HT-29 (cell line): ENCODE data around the gene SYT1. TPM values are rescaled to one million over a fixed set of nuclear protein-coding genes. Genes with fewer than 3 reads are reported as not detected.

Source experiments
- DNase-seq: peaks from one replicate; pipeline ENCODE4 v3.0.0-alpha.2; 2015; ENCODE audit warnings: low spot score
- total RNA-seq: library from RNA; depleted of rRNA; stranded (reverse); fragments of >200 nt; shearing (Covaris generic); gene quantifications from 2 replicates; pipeline ENCODE4 v1.2.3, GENCODE V29; 2014

SYT1 gene
- total RNA-seq, 1 experiment from 2014 or later, result not detected

DNA sequence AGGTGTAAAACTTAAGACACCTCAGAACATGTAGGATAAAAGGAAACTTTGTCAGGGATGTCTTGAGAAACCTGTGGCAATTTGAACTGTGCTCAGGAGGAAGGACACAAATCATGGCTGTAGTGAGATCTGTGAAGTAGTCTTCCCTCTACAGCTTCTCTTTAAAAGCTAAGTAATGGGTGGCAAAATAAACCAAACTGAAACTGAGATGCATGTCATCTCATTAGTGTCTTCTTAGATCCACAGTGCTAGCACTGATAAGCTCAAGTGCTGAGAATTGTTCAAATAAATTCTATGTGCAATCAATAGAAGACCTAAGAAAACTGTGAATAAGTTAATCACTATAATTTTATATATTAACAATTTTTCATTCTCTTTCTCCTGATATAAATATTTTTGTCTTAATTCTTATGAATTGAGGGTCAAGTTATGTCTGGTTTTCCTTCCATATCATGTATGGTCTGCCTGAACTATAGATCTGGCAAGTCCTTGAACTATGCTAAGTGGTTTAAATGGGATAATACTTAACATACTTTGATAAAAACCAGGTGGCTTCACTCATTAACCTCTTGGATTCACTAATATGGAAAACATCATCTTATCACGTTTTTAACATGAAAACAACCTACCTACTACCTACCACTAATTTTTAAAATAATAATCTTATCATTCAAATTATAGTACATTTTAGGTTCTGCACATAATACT is 27.2 kb downstream of the SYT1 start:
- no peak for DNase-seq

DNA sequence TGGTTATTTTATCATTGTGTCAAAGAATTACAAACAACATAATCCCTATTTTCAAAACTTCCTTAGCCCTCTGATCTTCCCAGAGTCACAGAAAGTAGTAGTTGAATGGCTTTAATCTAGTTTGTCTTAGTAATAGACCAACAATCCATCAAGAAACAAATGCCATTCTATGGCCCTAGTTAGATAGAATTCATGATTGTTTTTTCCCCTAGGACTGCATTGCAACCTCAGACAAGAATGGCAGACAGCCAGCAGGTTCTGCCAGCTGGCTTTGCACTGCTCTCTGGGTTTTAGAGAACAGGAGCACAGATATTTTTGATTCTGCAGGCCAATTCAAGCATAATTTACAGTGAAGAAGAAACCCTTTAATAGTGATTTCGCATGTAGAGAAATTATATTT is 33.8 kb downstream of the SYT1 start:
- DNase-seq, result no peak

- peak; percentile 37 for DNase-seq
Measured at GRCh38 chr12:78914859-78915331, 50.3 kb downstream of the SYT1 start.

DNA sequence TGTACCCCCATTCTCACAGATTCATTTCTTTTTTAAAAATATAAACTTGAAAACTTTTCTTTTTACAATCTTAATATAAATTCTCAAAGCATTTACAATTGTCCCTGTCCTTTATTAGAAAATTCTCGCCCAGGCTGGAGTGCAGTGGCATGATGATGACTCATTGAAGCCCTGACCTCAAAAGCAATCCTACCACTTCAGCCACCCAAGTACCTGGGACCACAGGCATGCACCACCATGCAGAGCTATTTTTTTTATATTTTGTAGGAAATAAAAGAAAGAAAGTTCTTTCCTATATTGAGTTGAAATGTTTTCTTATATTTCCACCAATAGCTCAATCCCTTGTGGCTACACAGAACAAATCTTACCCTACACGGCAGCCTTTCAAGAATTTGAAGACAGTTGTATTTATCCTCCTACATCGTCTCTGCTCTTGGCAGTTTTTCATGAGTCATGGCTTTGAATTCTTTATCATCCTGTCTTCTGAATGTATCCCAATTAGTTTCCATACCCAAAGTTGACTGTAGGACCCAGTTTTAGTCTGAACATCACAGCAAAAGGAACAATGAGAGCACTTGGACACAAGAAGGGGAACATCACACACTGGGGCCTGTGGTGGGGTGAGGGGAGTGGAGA is 52.4 kb downstream of the SYT1 start:
- peak; percentile 58 for DNase-seq

GRCh38 chr12:78917513-78917912 is 52.9 kb downstream of the SYT1 start:
- no peak for DNase-seq

DNA sequence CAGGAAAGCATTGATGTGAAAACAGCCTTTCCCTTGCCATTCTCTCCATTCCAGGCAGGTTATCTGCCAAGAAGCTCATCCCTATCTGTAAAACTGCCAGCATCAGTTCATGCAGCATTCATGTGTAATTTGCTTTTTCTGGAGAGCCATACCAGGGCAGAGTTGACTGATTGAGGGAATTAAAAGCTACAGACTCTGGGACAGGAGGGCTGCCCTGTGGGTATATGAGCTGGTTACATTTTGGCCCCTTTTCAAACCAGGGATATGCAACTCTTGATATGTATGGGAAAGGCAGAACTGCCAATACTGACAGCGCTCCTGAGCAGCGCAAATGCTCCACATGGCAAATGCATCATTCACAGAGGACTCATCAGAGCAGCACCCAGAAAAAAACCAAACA is 53.7 kb downstream of the SYT1 start:
- DNase-seq, result no peak

DNA sequence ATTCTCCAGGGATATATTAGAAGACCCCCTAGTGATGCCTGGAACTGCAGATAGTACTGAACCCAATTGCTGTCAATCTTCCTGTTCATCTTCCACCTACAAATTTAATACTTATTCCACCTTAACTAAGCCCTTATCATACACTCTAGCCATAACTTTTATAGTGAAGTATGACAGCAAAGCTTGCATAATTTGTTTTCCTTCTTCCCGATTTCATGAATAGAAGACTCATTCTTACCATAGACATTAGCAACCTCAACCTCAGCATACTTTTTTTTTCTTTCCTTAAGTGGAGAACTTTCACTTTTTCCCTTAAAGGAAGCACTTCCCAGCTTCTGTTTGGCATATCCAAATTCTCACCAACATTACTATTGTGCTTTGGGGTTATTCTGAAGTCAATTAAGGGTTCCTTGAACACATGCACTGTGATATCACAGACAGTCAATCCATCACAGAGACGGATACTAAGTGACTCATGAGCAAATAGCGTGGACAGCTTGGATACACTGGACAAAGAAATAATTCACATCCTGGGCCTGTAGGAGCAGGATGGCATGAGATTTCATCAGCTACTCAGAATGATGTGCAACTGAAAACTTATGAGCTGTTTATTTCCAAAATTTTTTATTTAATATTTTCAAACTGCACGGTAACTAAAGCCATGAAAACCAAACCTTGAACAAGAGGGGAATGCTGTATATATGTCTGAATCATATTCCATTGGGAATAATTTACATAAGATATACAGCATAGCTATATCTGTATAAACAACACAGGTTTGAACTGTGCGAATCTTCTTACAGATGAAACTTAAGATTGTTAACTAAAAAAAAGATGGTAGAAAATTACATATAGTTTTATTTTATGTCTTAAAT is 63.9 kb downstream of the SYT1 start:
- DNase-seq, result peak; percentile 38

GRCh38 chr12:78929075-78929418 is 64.5 kb downstream of the SYT1 start:
- DNase-seq, result no peak

DNA sequence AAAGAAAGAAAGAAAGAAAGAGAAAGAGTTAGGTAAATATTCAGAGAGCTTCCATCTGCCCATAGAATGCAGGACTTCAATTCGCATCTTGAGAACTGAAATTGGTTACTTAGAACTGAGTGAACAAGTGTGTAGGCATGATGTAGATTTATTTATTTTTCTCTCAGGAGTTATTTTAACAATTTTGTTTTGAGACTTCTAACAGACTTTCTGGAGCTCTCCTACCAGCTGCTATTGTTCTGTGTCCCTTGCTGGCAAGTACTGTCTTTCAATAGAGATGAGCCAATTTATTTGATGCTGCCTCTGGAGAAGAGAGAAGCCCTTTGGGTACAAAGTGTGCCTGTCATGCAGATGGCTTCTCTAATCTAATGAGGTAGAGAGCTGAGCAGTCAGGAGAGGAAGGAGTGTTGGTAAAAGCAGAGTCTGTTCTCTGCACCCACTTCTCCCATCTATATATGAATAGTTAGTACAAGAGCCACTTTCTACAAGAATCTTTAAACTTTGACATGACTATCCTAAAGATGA is 67.0 kb downstream of the SYT1 start:
- DNase-seq, result no peak

- DNase-seq, result no peak
Measured at GRCh38 chr12:78933014-78933413, 68.4 kb downstream of the SYT1 start.

DNA sequence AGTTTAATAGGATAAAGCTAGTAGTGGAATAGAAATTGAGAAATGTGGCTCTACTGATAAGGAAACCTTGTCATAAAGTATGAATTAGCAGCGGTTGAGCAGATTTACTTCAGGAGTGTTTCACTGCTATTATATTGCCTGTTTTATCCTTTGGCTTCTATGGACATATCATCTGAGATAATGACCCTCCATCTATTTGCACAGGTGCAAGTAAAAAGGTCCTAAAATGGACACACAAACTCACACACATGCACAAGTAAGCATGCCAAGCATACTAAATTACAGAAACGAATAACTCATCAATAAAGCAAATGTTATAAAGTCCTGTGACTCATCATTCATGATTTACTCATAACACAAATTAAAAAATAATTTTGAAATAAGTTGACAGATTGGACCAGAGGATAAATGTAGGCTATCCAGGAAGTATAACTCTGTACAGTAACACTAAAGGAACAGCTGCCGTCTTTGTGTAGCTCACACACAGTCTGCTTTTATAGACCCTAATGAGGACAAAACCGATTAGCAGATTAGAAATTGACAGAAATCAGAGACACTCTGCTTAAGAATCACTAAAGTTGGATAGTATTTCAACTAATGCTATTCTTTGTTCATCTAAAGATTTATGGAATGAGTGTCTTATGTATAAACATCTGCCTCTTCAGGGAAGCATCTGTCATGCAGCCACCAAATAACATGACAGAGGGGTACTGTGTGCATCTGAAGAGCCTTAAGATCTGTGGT is 73.9 kb downstream of the SYT1 start:
- peak; percentile 15 for DNase-seq

GRCh38 chr12:78949532-78949931 is 85.0 kb downstream of the SYT1 start:
- DNase-seq, result no peak

DNA sequence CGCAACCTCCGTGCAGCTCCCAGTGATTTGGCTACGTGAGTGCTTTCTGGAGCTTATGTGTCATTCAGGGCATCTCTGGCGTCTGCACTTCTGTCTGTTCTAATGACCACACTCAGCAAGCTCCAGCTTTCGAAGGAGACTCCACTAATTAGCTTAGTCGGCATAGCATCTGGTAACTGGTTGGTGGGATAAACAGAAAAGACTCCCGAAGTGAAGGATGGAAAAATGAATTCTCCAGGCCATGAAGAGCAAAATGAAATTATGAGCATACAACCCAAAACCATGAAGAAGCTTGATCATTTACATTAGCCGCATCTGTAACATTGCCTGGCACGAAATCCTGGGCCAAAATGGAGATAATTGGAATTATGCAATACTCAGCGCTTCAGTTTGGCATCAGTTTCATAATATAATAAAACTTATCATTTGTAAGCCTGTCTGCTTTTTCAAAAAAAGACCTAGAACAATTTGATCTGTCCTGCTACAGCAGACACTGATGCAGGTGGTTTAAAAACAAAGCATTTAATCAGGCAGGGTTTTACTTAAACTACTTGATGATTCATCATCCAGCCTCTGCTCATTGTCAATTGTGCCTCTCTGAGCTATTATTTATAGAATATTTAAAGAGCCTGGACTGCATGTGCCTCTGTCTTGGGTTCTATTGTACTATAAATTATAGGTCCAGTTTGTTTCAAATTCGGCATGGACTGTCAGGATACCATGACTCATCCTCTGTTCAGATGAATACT is 87.4 kb downstream of the SYT1 start:
- no peak for DNase-seq

GRCh38 chr12:78952552-78952929 is 88.0 kb downstream of the SYT1 start:
- no peak for DNase-seq

GRCh38 chr12:78958941-78959340 is 94.4 kb downstream of the SYT1 start:
- no peak for DNase-seq

GRCh38 chr12:78959556-78959955 is 95.0 kb downstream of the SYT1 start:
- no peak for DNase-seq

DNA sequence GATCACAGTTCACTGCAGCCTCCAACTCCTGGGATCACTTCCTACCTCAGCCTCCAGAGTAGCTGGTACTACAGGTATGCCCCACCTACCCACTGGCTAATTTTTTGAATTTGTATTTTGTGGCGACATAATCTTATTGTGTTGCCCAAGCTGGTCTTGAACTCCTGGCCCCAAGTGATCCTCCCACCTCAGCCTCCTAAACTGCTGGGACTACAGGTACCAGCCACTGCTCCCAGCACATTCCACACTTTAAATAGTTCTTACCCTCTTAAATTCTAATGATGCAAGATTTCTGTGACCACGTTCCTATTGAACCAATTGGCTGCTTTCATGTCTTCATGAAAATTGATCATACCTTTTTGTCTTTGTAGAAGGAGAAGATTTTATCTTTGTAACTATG is 96.6 kb downstream of the SYT1 start:
- no peak for DNase-seq

- no peak for DNase-seq
Measured at GRCh38 chr12:78963439-78964227, 99.1 kb downstream of the SYT1 start.

- no peak for DNase-seq
Measured at GRCh38 chr12:78964521-78964920, 99.9 kb downstream of the SYT1 start.

GRCh38 chr12:78966062-78966461 is 101.5 kb downstream of the SYT1 start:
- DNase-seq, result no peak
